Measurements from ENCODE around the gene ITGA3.

- no peak for TF ChIP-seq CTCF (IDR thresholded peaks at IDR 0.05)
- no peak for TF ChIP-seq POLR2A (IDR thresholded peaks at IDR 0.05)
- TF ChIP-seq POLR2AphosphoS5 (IDR thresholded peaks at IDR 0.05) = no peak
- no peak for TF ChIP-seq EP300 (IDR thresholded peaks at IDR 0.05)
Measured at GRCh38 chr17:50065056-50065455, 9.1 kb downstream of the ITGA3 start.

All from upper lobe of left lung (tissue), 4 donors.